Tibial artery (tissue), 4 donors: ENCODE data around the gene GPBAR1.

Source experiments
- DNase-seq, 2 donors: peaks; one replicate each; pipeline ENCODE4 v3.0.0-alpha.2; 2019
- H3K27ac ChIP-seq, 2 donors: fragments of 200-600 bp; sonication (generic) in 1 of 2; 1 replicate in 1 of 2; 2 replicates in 1 of 2; pipeline ENCODE4 v1.5.1; 2018 to 2019; ENCODE audit warnings: mild to moderate bottlenecking in 1 of 2
- H3K27me3 ChIP-seq, 2 donors: fragments of 200-600 bp; sonication (generic) in 1 of 2; one replicate each; pipeline versions ENCODE4 v1.5.1 to v1.6.0; 2016 to 2019
- H3K36me3 ChIP-seq, 3 donors: fragments of 200-600 bp; sonication (generic) in 2 of 3; one replicate each; pipeline ENCODE4 v1.5.1; 2016 to 2019; ENCODE audit warnings: mild to moderate bottlenecking in 2 of 3
- H3K4me1 ChIP-seq, 4 donors: fragments of 200-600 bp; sonication (generic) in 2 of 4; 1 replicate in 3 of 4; 2 replicates in 1 of 4; pipeline ENCODE4 v1.5.1; 2016 to 2019
- H3K4me3 ChIP-seq, 2 donors: fragments of 200-600 bp; sonication (generic) in 1 of 2; 1 replicate in 1 of 2; 2 replicates in 1 of 2; pipeline ENCODE4 v1.5.1; 2018 to 2019; ENCODE audit warnings: mild to moderate bottlenecking in 2 of 2
- H3K9me3 ChIP-seq, 3 donors: fragments of 200-600 bp; sonication (generic) in 1 of 3; one replicate each; pipeline ENCODE4 v1.5.1; 2016 to 2019
- CTCF ChIP-seq, 2 experiments: fragments of 200-600 bp in 1 of 2; fragments of 450-650 bp in 1 of 2; IDR thresholded peaks; one replicate each; pipeline ENCODE4 v1.5.1; 2017 to 2019; ENCODE audit warnings: antibody characterized with exemption in 2 of 2, mild to moderate bottlenecking in 1 of 2, moderate library complexity in 1 of 2
- intact Hi-C: fragments of 100-400 bp; cut with DNase I; formaldehyde crosslinking; loops from one replicate; pipeline ENCODE4 v1.15.0; 2023; ENCODE audit warnings: low total_unique reads

GPBAR1 gene

GRCh38 chr2:218291318-218292047, 30.7 kb downstream of the GPBAR1 start:
- intact Hi-C loops = no loop called here
- peaks cover 0 to 82% (median 68%) of the 10 kb centered on the region in 4 donors for H3K4me1 ChIP-seq
- peak overlapping the region; percentile 89 to 96 for H3K4me3 ChIP-seq
- no peaks in the 10 kb centered on the region for H3K27me3 ChIP-seq
- peak overlapping the region; percentile 99 for H3K27ac ChIP-seq
- no peaks in the 10 kb centered on the region for H3K36me3 ChIP-seq
- no peaks in the 10 kb centered on the region for H3K9me3 ChIP-seq
- DNase-seq = peak in 1 of 2 donors; percentile 56
- TF ChIP-seq CTCF (IDR thresholded peaks at IDR 0.05) = no peak

GRCh38 chr2:218292048-218293014, 31.5 kb downstream of the GPBAR1 start, which contains the start of gene TMBIM1:
Gene TMBIM1 (minus strand): TSS chr2:218292503. CDS start chr2:218282141, 10,362 bp downstream.
- Histone ChIP-seq H3K36me3 (no peaks in the 10 kb centered on the region), H3K27me3 (no peaks in the 10 kb centered on the region), H3K9me3 (no peaks in the 10 kb centered on the region), H3K4me3 (peak within 1 kb of the TSS; percentile 89 to 96), H3K27ac (peak within 1 kb of the TSS; percentile 99), H3K4me1 (peaks cover 0 to 88% (median 68%) of the 10 kb centered on the region in 4 donors)
- DNase-seq = peak; percentile 84 to 91
- intact Hi-C loops = no loop called here
- peak; percentile 81 to 95 for TF ChIP-seq CTCF (IDR thresholded peaks at IDR 0.05)

GRCh38 chr2:218293715-218294429, 33.1 kb downstream of the GPBAR1 start:
- H3K27ac ChIP-seq = peak overlapping the region; percentile 67 to 99
- H3K27me3 ChIP-seq = no peaks in the 10 kb centered on the region
- TF ChIP-seq CTCF (IDR thresholded peaks at IDR 0.05) = no peak
- intact Hi-C loops = no loop called here
- H3K36me3 ChIP-seq = no peaks in the 10 kb centered on the region
- peaks cover 0 to 86% (median 62%) of the 10 kb centered on the region in 4 donors for H3K4me1 ChIP-seq
- no peak overlapping the region for H3K4me3 ChIP-seq
- DNase-seq = no peak
- H3K9me3 ChIP-seq = no peaks in the 10 kb centered on the region

GRCh38 chr2:218294430-218295022, 33.7 kb downstream of the GPBAR1 start:
- Histone ChIP-seq H3K9me3 (no peaks in the 10 kb centered on the region), H3K36me3 (no peaks in the 10 kb centered on the region), H3K27me3 (no peaks in the 10 kb centered on the region), H3K27ac (peak overlapping the region; percentile 67 to 99), H3K4me3 (no peak overlapping the region), H3K4me1 (peaks cover 0 to 79% (median 56%) of the 10 kb centered on the region in 4 donors)
- DNase-seq = no peak
- TF ChIP-seq CTCF (IDR thresholded peaks at IDR 0.05) = no peak
- intact Hi-C loops = no loop called here

GRCh38 chr2:218295029-218295428, 34.2 kb downstream of the GPBAR1 start:
- H3K4me1 ChIP-seq = peaks cover 0 to 74% (median 51%) of the 10 kb centered on the region in 4 donors
- no peak for TF ChIP-seq CTCF (IDR thresholded peaks at IDR 0.05)
- no peaks in the 10 kb centered on the region for H3K27me3 ChIP-seq
- no peak for DNase-seq
- no peaks in the 10 kb centered on the region for H3K36me3 ChIP-seq
- H3K4me3 ChIP-seq = no peak overlapping the region
- intact Hi-C loops = no loop called here
- no peaks in the 10 kb centered on the region for H3K9me3 ChIP-seq
- peak overlapping the region; percentile 67 to 99 for H3K27ac ChIP-seq
